Measurements from ENCODE around the gene ING1.
"Not testable (repeated sequence)": the region's sequence is repeated elsewhere in the genome, so short reads cannot be mapped to it uniquely, and the experiment has no call there.

ING1 gene

DNA sequence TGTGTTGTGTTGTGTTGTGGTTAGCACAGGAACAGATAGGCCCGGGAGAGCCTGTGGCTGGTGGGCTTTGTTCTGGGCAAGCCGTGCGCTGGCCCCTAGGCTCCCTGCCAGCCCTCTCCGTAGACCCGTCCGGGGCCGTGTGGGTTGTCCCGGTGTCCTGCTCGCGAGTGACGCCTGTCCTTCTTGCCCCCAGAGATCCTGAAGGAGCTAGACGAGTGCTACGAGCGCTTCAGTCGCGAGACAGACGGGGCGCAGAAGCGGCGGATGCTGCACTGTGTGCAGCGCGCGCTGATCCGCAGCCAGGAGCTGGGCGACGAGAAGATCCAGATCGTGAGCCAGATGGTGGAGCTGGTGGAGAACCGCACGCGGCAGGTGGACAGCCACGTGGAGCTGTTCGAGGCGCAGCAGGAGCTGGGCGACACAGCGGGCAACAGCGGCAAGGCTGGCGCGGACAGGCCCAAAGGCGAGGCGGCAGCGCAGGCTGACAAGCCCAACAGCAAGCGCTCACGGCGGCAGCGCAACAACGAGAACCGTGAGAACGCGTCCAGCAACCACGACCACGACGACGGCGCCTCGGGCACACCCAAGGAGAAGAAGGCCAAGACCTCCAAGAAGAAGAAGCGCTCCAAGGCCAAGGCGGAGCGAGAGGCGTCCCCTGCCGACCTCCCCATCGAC, 5.7 kb downstream of the ING1 start:
- DNase-seq = no peak

GRCh38 chr13:110722971-110723370, 9.5 kb downstream of the ING1 start:
- DNase-seq = no peak

DNA sequence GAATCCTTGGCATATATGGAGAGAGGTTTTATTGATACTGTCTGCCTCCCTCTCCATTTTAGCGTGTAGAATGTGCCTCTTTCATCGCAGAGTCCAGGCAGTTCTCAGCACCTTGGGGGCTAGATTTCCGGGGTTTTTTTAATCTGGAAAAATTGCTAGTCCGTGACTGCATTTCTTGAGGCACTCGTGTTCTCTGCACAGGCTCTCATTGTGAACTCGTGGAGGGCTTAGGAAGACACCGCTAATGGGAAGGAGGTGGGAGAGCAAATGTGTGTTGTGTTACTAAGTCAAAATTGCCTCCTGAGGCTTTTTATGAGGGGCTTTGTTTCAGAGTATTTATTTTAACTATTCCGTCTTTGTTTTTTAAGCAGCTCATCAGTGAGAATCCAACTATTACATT, 10.1 kb downstream of the ING1 start:
- DNase-seq = no peak

GRCh38 chr13:110726153-110726552, 12.7 kb downstream of the ING1 start:
- not testable (repeated sequence) for DNase-seq

GRCh38 chr13:110726726-110727125, 13.2 kb downstream of the ING1 start:
- DNase-seq = no peak

DNA sequence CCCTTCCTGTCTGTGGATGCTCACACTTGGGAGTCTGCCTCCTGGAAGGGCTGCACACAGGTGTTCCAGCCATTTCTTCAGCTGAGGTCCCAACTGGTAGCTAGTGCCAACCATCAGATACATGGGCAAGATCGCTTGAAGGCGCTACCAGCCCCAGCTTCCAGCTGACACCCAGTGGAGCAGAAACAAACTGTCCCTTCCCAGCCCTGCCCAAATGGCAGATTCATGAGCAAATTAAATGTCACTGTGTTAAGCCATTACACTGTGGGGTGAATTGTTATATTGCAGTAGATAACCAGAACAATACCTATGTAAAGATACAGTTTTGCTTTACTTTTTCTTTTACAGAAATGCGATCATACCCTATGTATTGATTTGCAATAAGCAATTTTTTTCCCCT, 17.6 kb downstream of the ING1 start:
- DNase-seq = no peak

- DNase-seq = no peak
Measured at GRCh38 chr13:110734561-110734960, 21.1 kb downstream of the ING1 start.

DNA sequence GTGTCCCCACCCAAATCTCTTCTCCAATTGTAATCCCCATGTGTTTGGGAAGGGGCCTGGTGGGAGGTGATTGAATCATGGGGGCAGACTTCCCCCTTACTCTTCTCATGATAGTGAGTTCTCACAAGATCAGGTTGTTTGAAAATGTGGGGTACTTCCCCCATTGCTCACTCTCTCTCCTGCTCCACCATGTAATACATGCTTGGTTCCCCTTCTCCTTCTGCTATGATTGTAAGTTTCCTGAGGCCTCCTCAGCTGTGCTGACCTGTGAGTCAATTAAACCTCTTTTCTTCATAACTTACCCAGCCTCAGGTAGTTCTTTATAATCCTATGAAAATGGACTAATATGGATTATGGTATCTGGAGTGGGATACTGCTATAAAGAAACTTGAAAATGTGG, 24.1 kb downstream of the ING1 start:
- DNase-seq = no peak

DNA sequence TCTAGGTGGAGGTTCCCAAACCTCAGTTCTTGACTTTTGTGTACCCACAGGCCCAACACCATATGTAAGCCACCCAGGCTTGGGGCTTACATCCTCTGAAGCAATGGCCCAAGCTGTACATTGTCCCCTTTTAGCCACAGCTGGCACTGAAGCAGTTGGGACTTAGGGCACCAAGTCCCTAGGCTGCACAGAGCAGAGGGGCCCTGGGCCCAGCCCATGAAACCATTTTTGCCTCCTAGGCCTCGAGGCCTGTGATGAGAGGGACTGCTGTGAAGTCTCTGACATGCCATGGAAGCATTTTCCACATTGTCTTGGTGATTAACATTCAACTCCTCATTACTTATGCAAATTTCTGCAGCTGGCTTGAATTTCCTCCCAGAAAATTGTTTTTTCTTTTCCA, 30.2 kb downstream of the ING1 start:
- no peak for DNase-seq

DNA sequence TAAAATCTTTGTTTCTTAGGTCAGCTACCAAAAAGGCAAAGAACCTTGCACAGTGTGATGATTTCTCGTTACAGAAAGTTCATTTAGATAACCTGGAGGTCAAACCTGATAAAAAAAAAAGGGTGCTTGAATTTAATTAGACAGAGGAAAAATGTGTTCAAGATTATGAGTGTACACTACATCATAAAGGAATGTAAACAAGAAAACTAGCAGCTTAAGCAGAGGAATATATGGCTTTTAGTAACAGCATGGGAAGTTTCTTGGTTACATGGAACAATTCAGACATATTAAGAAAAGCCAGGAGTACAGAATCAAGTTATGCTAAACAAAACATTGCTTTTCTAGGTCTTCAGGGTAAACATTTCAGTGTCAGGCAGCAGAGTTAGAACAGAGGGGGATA, 32.9 kb downstream of the ING1 start:
- no peak for DNase-seq

GRCh38 chr13:110748271-110748670, 34.8 kb downstream of the ING1 start:
- DNase-seq = no peak

- DNase-seq = no peak
Measured at GRCh38 chr13:110756219-110756631, 42.7 kb downstream of the ING1 start.

DNA sequence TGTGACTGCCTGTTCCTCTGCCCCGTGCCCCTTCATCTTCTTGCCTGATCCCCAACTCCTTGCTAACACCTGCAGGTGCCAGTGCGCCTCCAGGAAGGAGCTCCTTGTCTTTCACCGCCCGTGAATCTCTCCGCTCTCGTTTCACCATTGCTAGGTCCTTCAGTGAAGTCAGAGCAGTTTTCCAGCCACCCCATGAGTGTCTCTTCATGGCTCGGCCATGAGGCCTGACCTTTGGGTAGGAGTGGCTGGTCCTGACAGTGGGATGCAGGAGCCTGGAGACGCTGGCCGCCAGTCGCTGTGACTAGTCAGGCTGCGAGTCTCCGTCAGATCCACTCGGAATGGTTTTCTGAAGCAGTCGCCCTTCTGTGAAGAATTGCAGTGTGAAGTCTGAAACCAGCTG, 43.8 kb downstream of the ING1 start:
- no peak for DNase-seq

GRCh38 chr13:110758195-110758805, 44.8 kb downstream of the ING1 start:
- DNase-seq = no peak

GRCh38 chr13:110759710-110760109, 46.2 kb downstream of the ING1 start:
- DNase-seq = no peak

GRCh38 chr13:110760611-110761010, 47.1 kb downstream of the ING1 start:
- no peak for DNase-seq

DNA sequence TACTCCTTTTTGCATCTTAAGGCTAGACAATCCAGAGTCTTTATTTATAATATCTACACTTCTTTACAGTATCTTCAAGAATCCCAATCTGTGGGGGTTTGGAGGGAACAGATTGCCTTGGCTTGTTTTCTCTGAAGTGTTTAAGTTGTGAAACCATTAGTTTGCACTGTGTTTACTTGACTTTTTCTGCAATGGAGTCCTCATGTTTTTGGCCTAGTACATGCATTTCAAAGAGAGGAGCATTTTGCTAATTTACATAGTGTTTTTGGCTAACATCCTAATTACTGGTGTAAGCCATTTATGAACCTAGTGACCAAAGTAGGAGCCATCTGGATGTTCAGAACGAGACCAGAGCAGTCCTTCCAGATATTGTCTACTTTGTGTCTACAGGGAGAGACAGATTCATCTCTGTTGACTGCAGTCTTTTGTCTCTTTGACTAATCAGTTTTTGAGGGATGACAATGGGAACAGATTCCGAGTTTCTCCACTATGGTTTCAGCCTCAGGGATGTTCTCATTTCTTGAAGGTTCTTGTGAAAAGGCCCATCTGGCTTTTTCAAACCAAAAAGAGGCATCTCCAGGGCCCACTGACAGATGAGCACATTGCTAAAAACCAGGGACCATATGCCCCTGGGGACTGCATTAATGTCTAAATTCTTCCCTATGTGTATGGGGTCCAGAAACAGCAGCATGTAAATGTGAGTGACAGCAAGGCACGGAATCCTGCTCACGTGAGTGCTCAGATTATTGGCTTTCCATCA, 53.4 kb downstream of the ING1 start:
- no peak for DNase-seq

- DNase-seq = no peak
Measured at GRCh38 chr13:110767476-110767875, 54.0 kb downstream of the ING1 start.

DNA sequence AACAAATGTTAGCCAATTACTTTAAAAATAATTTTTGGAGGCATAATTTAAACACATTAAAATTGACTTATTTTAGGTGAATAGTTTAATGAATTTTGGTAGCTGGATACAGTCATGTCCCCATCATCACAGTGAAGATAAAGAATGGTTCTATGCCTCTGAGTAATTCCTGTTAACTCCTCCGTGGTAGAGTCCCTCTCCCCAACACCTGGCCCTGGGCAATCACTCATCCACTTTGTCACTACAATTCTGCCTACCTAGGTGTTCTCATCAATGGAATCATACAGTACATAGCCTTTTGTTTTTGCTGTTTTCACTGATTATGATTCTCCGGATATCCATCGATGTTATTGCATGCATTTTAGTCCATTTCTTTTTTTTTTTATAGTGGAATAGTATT, 55.6 kb downstream of the ING1 start:
- no peak for DNase-seq

- DNase-seq = no peak
Measured at GRCh38 chr13:110770678-110771077, 57.2 kb downstream of the ING1 start.

GRCh38 chr13:110771194-110771593, 57.7 kb downstream of the ING1 start:
- DNase-seq = no peak

DNA sequence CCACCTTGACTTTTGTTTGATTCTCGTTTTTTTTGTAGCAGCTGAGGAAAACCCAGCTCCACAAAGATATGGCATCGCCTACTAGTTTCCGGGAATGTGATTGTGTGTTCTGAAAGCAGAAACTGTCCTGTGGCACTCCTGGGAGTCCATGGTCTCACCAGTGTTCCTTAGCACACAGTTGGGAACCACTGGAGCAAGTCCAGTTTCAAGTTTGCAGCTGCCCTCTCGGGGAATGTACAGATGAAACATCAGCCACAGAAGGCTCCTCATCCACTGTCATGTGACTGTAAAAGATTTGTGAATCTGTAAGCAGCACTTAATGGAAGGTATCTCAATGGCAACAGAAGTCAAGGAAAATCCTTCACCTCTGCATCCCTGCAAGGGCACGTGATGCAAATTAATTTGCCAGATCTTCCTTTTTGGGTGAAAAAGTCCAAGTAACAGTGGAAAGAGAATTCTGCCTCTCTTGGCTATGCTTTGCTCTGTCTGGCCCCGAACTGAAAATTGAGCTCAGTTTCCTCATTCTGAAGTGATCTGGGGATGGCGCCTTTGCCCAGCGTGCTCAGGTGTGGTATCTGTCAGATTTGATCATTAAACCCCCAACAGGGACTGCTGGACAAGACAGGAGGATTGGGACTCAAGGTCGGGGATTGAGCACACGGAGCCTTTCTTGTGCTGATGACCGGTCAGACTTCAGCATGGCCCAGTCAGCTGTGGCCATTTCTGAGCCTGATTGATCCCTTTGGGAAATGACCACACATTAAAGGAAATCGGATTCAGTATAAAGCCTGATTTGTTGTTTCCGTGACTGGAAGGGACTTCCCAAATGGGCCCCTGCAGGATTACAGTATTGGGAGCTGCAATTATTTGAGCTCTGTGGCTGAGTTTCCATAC, 58.8 kb downstream of the ING1 start:
- no peak for DNase-seq
